ENCODE results near the gene CD99L2. TPM values are rescaled to one million over a fixed set of nuclear protein-coding genes. Genes with fewer than 3 reads are reported as not detected.

CD99L2 gene
- total RNA-seq, 1 donor from 2014 or later, result 12.5 TPM

DNA sequence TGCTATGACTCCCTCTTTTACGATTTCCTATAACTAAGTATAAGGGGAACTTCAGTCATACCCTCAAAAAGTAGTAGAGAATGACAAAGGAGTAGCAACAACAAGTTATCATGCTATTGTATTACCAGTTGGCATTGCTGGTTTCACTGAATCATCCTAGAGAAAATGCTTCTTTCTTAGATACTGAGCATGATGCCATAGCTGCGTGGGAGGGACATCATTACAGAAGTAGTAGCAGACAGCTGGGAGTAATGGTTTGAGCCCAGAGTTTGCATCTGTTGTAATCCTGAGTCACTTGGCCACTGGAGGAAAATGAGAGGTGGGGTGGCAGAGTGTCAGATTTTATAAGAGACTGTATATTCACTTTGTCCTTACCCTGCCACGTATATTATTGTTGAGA lies 166.7 kb downstream of the CD99L2 start:
- intact Hi-C loops (cut with micrococcal nuclease), result loop anchor here (10.0 kb wide), 1 partner anchor 367 kb away; the partner anchor contains the start of gene MAMLD1
- Mint-ChIP-seq H3K27me3 (no peaks in the 10 kb centered on the region), H3K9me3 (no peaks in the 10 kb centered on the region), H3K36me3 (ENCODE audit: low read depth) (peaks cover 78% of the 10 kb centered on the region), H3K27ac (no peak overlapping the region), H3K4me3 (no peak overlapping the region), H3K4me1 (peaks cover 18% of the 10 kb centered on the region)
- DNase-seq (no peak), ATAC-seq (ENCODE audit: low read depth) (no peak)
- POLR2A ChIA-PET, result no interaction called here
- CTCF ChIA-PET, result no interaction called here
- TF ChIP-seq, protein P1, sequence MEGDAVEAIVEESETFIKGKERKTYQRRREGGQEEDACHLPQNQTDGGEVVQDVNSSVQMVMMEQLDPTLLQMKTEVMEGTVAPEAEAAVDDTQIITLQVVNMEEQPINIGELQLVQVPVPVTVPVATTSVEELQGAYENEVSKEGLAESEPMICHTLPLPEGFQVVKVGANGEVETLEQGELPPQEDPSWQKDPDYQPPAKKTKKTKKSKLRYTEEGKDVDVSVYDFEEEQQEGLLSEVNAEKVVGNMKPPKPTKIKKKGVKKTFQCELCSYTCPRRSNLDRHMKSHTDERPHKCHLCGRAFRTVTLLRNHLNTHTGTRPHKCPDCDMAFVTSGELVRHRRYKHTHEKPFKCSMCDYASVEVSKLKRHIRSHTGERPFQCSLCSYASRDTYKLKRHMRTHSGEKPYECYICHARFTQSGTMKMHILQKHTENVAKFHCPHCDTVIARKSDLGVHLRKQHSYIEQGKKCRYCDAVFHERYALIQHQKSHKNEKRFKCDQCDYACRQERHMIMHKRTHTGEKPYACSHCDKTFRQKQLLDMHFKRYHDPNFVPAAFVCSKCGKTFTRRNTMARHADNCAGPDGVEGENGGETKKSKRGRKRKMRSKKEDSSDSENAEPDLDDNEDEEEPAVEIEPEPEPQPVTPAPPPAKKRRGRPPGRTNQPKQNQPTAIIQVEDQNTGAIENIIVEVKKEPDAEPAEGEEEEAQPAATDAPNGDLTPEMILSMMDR (IDR thresholded peaks at IDR 0.05), result no peak

DNA sequence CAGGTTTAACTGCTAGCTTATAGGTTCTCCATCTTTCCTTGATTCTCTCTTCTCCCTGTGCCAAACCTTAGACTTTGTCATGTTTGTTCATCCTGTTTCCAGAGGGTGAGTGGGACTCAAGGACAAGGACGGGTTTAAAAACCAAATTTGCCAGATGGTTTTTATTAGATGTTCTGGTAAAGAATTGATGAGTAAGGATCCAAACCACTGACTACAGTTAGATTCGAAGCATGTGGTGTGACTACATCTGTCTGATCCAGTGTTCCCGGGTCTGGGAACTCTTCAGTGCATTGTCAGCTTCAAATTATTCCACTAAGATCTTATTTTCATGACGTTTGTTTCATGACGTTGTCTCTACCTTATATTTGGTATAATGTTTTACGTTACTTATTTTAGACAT lies 167.7 kb downstream of the CD99L2 start:
- TF ChIP-seq, protein P1 (IDR thresholded peaks at IDR 0.05), result no peak
- Mint-ChIP-seq H3K27ac (no peak overlapping the region), H3K36me3 (ENCODE audit: low read depth) (peaks cover 78% of the 10 kb centered on the region), H3K9me3 (no peaks in the 10 kb centered on the region), H3K4me3 (no peak overlapping the region), H3K4me1 (peaks cover 8% of the 10 kb centered on the region), H3K27me3 (no peaks in the 10 kb centered on the region)
- intact Hi-C loops (cut with micrococcal nuclease), result loop anchor here (10.0 kb wide), 1 partner anchor 366 kb away; the partner anchor contains the start of gene MAMLD1
- no peak for ATAC-seq (ENCODE audit: low read depth)
- ChIA-PET POLR2A (no interaction called here), CTCF (no interaction called here)
- no peak for DNase-seq

DNA sequence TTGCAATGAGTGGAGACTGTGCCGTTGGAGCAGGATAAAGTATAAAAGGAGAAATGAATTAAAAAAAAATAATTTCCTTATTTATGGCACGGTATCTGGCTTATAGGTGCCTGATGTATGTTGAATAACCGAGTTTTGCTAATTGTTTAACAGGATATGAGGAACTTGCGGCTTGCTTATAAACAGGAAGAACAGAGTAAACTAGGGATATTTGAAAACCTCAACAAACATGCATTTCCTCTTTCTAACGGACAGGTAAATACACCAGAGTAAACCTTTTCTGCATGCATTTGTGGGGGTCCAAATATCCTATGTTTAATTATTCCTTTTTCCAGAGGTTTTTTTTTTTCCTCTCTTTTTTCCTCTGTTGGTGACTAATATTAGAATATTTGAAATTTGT lies 168.5 kb downstream of the CD99L2 start:
- Mint-ChIP-seq H3K4me1 (peaks cover 2% of the 10 kb centered on the region), H3K36me3 (ENCODE audit: low read depth) (peaks cover 76% of the 10 kb centered on the region), H3K4me3 (no peak overlapping the region), H3K27ac (no peak overlapping the region), H3K9me3 (no peaks in the 10 kb centered on the region), H3K27me3 (no peaks in the 10 kb centered on the region)
- ATAC-seq (ENCODE audit: low read depth) (no peak), DNase-seq (no peak)
- ChIA-PET POLR2A (no interaction called here), CTCF (no interaction called here)
- intact Hi-C loops (cut with micrococcal nuclease), result loop anchor here (10.0 kb wide), 1 partner anchor 365 kb away; the partner anchor contains the start of gene MAMLD1
- TF ChIP-seq, protein P1 (IDR thresholded peaks at IDR 0.05), result no peak

DNA sequence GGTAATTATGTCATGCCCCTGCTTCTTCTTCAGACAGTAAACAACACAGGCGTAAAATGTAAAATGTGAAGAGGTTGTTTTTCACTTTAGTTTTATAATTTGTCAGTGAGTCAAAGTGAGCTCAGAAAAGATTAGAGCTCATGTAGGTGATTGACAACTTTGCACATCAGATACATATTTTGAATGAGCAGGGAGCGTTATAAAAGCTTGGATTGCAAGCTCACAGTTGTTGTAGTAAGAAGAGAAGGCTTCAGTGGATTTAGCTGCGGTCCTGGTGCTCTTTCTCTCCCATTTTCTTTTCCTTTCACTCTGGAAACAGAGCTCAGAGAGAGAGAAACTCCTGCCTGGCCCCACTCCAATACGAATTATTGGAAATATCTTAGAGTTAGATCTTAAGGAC lies 178.8 kb downstream of the CD99L2 start:
- CTCF ChIA-PET, result interaction anchor here (1.5 kb wide), 1 partner anchor 17 kb away, joined by 3 read pairs; no protein-coding TSS in a partner anchor

More for the DNA sequence above, 178.8 kb downstream of the CD99L2 start:
- Mint-ChIP-seq H3K4me1 (peaks cover 20% of the 10 kb centered on the region), H3K9me3 (no peaks in the 10 kb centered on the region), H3K27ac (no peak overlapping the region), H3K36me3 (ENCODE audit: low read depth) (peaks cover 27% of the 10 kb centered on the region), H3K4me3 (no peak overlapping the region), H3K27me3 (no peaks in the 10 kb centered on the region)
- POLR2A ChIA-PET, result interaction anchor here (0.8 kb wide), 1 partner anchor 27 kb away, joined by 3 read pairs; no protein-coding TSS in a partner anchor
- TF ChIP-seq, protein P1 (IDR thresholded peaks at IDR 0.05), result no peak
- intact Hi-C loops (cut with micrococcal nuclease), result loop anchor here (10.0 kb wide), 1 partner anchor 55 kb away; no protein-coding TSS in a partner anchor
- DNase-seq, result no peak
- no peak for ATAC-seq (ENCODE audit: low read depth)

Other genes with a start within 250 kb of the CD99L2 start
- 51.5 and 52.6 TPM in 2 replicates for gene MTMR1, start 205.3 kb downstream of the CD99L2 start, total RNA-seq
- 1.7 and 2.5 TPM in 2 replicates for gene HMGB3, start 84.7 kb upstream of the CD99L2 start, total RNA-seq

Data from activated B cell treated with CpG ODN at 0.5 μM for 24 hours (primary cell).